ENCODE data around the gene SCFD2.

SCFD2 gene

GRCh38 chr4:52861171-52861823 lies 504.6 kb downstream of the SCFD2 start:
- TF ChIP-seq, protein P1, sequence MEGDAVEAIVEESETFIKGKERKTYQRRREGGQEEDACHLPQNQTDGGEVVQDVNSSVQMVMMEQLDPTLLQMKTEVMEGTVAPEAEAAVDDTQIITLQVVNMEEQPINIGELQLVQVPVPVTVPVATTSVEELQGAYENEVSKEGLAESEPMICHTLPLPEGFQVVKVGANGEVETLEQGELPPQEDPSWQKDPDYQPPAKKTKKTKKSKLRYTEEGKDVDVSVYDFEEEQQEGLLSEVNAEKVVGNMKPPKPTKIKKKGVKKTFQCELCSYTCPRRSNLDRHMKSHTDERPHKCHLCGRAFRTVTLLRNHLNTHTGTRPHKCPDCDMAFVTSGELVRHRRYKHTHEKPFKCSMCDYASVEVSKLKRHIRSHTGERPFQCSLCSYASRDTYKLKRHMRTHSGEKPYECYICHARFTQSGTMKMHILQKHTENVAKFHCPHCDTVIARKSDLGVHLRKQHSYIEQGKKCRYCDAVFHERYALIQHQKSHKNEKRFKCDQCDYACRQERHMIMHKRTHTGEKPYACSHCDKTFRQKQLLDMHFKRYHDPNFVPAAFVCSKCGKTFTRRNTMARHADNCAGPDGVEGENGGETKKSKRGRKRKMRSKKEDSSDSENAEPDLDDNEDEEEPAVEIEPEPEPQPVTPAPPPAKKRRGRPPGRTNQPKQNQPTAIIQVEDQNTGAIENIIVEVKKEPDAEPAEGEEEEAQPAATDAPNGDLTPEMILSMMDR (IDR thresholded peaks at IDR 0.05; ENCODE audit: low read depth, low read length, missing control alignments) = no peak
- Histone ChIP-seq H3K36me3 (replicated peaks) (no peaks in the 10 kb centered on the region), H3K27me3 (replicated peaks) (peaks cover 8% of the 10 kb centered on the region), H3K4me3 (ENCODE audit: low read depth, low read length) (peak overlapping the region; percentile 67), H3K27ac (no peak overlapping the region)
- in situ Hi-C loops (cut with HindIII; ENCODE audit: low pct_ligation_motif_present, low sequenced_read_pairs) = no loop called here
- DNase-seq = no peak

DNA sequence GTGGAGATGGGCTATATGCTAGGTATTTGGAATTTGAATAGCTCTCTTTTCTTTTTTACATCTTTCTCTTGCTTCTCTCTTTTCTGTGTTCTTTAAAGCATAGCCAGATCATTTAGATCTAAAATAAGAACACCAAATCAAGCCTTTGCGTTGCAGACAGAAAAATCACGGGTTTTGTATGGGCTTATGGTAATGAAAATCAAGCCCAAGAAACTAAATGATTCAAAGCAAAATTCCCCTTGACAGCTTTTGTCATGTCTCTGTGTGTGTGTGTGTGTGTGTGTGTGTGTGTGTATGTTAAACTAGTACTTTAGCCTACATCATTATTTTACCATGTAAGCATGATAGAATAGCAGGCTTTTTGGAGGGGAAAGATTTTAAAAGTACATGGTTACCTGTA lies 505.5 kb downstream of the SCFD2 start:
- Histone ChIP-seq H3K4me3 (ENCODE audit: low read depth, low read length) (no peak overlapping the region), H3K36me3 (replicated peaks) (no peaks in the 10 kb centered on the region), H3K27ac (no peak overlapping the region), H3K27me3 (replicated peaks) (peaks cover 8% of the 10 kb centered on the region)
- in situ Hi-C loops (cut with HindIII; ENCODE audit: low pct_ligation_motif_present, low sequenced_read_pairs) = no loop called here
- DNase-seq = no peak
- TF ChIP-seq, protein P1 (IDR thresholded peaks at IDR 0.05; ENCODE audit: low read depth, low read length, missing control alignments) = no peak

DNA sequence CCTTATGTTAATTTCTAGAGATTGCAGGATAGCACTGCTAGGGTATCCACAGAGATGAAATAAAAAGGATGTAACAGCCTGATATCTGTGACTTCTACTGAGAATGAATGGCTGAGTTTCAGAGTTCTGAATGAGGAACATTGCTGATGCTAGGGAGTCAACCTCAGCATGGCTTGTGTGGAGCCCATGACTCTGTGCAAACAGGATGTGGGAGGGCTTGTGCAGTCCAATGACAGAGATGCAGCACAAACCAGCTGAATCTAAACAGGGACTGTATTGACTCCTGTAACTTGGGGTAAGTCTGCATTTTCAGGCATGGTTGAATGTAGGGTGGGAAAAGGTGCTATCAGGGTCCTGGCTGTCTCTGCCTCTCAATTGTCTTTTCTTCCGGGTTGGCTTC lies 509.1 kb downstream of the SCFD2 start:
- Histone ChIP-seq H3K27me3 (replicated peaks) (peaks cover 2% of the 10 kb centered on the region), H3K4me3 (ENCODE audit: low read depth, low read length) (no peak overlapping the region), H3K27ac (no peak overlapping the region), H3K36me3 (replicated peaks) (no peaks in the 10 kb centered on the region)
- DNase-seq = no peak
- TF ChIP-seq, protein P1 (IDR thresholded peaks at IDR 0.05; ENCODE audit: low read depth, low read length, missing control alignments) = no peak
- in situ Hi-C loops (cut with HindIII; ENCODE audit: low pct_ligation_motif_present, low sequenced_read_pairs) = no loop called here

- no peak for DNase-seq
- TF ChIP-seq, protein P1 (IDR thresholded peaks at IDR 0.05; ENCODE audit: low read depth, low read length, missing control alignments) = no peak
- Histone ChIP-seq H3K4me3 (ENCODE audit: low read depth, low read length) (no peak overlapping the region), H3K27me3 (replicated peaks) (no peaks in the 10 kb centered on the region), H3K36me3 (replicated peaks) (no peaks in the 10 kb centered on the region), H3K27ac (no peak overlapping the region)
- in situ Hi-C loops (cut with HindIII; ENCODE audit: low pct_ligation_motif_present, low sequenced_read_pairs) = no loop called here
Observed at GRCh38 chr4:52853351-52853750, 512.5 kb downstream of the SCFD2 start.

DNA sequence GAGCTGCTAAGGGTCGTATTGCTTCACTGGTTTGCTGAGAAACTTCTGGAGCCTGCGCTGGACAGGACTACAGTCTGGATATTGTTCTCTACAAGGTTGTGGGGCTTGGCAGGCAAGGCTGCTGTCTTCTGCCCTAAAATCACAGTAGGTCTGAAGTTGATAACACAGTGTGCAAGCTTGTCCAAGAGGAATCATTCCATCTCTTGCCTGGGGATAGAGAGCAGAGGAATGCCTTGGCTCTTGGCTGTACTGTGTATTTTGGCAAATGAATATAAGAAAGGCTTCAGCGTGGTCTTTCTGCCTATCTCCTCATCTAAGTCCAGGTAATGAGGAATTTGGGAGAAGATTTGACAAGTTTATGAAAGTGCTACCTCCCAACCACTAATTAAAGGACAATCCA lies 513.1 kb downstream of the SCFD2 start:
- H3K27me3 ChIP-seq (replicated peaks) = no peaks in the 10 kb centered on the region
- TF ChIP-seq, protein P1 (IDR thresholded peaks at IDR 0.05; ENCODE audit: low read depth, low read length, missing control alignments) = no peak
- in situ Hi-C loops (cut with HindIII; ENCODE audit: low pct_ligation_motif_present, low sequenced_read_pairs) = no loop called here
- H3K27ac ChIP-seq = no peak overlapping the region
- DNase-seq = no peak
- no peak overlapping the region for H3K4me3 ChIP-seq (ENCODE audit: low read depth, low read length)
- no peaks in the 10 kb centered on the region for H3K36me3 ChIP-seq (replicated peaks)

DNA sequence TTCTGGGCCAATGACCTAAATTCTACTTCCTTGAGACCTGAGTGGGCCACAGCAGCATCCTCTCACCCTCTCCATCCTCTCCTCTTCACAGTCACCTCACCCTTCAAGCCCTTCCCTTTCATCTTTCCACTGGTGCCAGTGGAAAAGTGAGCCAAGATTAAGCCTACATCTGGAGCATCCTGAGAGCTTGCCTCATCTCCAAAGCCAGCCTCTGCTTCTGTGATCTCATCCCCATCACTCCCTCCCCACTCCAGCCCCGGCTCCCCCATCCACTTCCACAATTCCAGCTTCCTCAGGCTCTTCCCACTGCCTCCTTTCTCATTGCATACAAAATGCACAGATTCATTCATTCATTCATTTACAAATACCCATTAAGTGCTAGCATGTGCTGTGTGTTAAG lies 513.8 kb downstream of the SCFD2 start:
- in situ Hi-C loops (cut with HindIII; ENCODE audit: low pct_ligation_motif_present, low sequenced_read_pairs) = no loop called here
- H3K4me3 ChIP-seq (ENCODE audit: low read depth, low read length) = no peak overlapping the region
- TF ChIP-seq, protein P1 (IDR thresholded peaks at IDR 0.05; ENCODE audit: low read depth, low read length, missing control alignments) = no peak
- DNase-seq = no peak
- no peaks in the 10 kb centered on the region for H3K27me3 ChIP-seq (replicated peaks)
- H3K27ac ChIP-seq = no peak overlapping the region
- H3K36me3 ChIP-seq (replicated peaks) = no peaks in the 10 kb centered on the region
